K562 (cell line): ENCODE data around the gene CTNNA3. TPM values are rescaled to one million over a fixed set of nuclear protein-coding genes. Genes with fewer than 3 reads are reported as not detected.

ENCODE experiments used
- ATAC-seq: fragments of 200-7000 bp; cut with Tn5 transposase; 3 replicates; pipeline ENCODE4 v1.9.1; 2020; ENCODE audit warnings: moderate library complexity
- BruUV-seq: library from RNA; stranded (reverse); fragments of 400-500 nt; replicated peaks from 2 replicates; lab custom pipeline; 2021; lab: Mats Ljungman, UMichigan
- CTCF ChIA-PET: fragments of 300-600 bp; formaldehyde crosslinking; extraction: SDS; loops from one replicate; lab custom pipeline; 2021; ENCODE audit warnings: low intra/inter-chr PET ratio; lab: Yijun Ruan, JAX
- POLR2A ChIA-PET: fragments of 300-600, 350-650 bp; sonication (Branson Sonifier 250); formaldehyde crosslinking; extraction: SDS; loops from one replicate; lab custom pipeline; 2021; ENCODE audit warnings: antibody characterized with exemption, inconsistent platforms; lab: Yijun Ruan, JAX
- DNase-seq, 4 experiments: peaks; one replicate each; pipeline versions ENCODE4 v3.0.0 to v3.0.0-alpha.2; 2011 to 2018; ENCODE audit warnings: low spot score in 3 of 4, mixed read lengths in 3 of 4; ENCODE audit errors: extremely low read depth in 1 of 4
- FAIRE-seq: peaks from 2 replicates; lab custom pipeline; 2011; peaks lifted over from hg19 to GRCh38; lab: Jason Lieb, UNC
- H2AFZ ChIP-seq: 2 replicates; pipeline ENCODE4 v1.6.0; 2011; ENCODE audit warnings: low read depth, low read length, control low read depth, inconsistent platforms
- H3K27ac ChIP-seq: fragments of 200-600 bp; 3 replicates; pipeline ENCODE4 v1.8.0; 2011; ENCODE audit warnings: low read depth, mild to moderate bottlenecking, control low read depth, inconsistent platforms, low read length, moderate library complexity, mixed read lengths; ENCODE audit errors: extremely low read depth
- H3K27me3 ChIP-seq, 2 experiments: fragments of 300-600 bp in 1 of 2; 2 replicates in 1 of 2; 3 replicates in 1 of 2; pipeline versions ENCODE4 v1.6.0 to v1.8.0; 2011; ENCODE audit warnings: inconsistent platforms in 2 of 2, low read length in 2 of 2, mild to moderate bottlenecking in 1 of 2, mixed read lengths in 1 of 2, moderate library complexity in 1 of 2; ENCODE audit not compliant: control insufficient read depth in 2 of 2, insufficient read depth in 2 of 2
- H3K36me3 ChIP-seq: fragments of 300-600 bp; 3 replicates; pipeline ENCODE4 v1.8.0; 2011; ENCODE audit warnings: mild to moderate bottlenecking, low read length, inconsistent platforms; ENCODE audit not compliant: control insufficient read depth, insufficient read depth
- H3K4me1 ChIP-seq, 2 experiments: fragments of 200-600 bp in 1 of 2; replicated peaks in 1 of 2; 2 replicates in 1 of 2; 3 replicates in 1 of 2; pipeline versions ENCODE4 v1.5.1 to v1.8.0; 2011; ENCODE audit warnings: inconsistent platforms in 2 of 2, low read length in 2 of 2, mild to moderate bottlenecking in 1 of 2, mixed read lengths in 1 of 2, moderate library complexity in 1 of 2; ENCODE audit not compliant: control insufficient read depth in 2 of 2, insufficient read depth in 2 of 2
- H3K4me2 ChIP-seq: 2 replicates; pipeline ENCODE4 v1.6.1; 2011; ENCODE audit warnings: low read length, control low read depth, inconsistent platforms, mixed read lengths; ENCODE audit not compliant: insufficient read depth
- H3K4me3 ChIP-seq: fragments of 200-600 bp; sonication (generic), shearing (Covaris generic); 2 replicates; pipeline ENCODE4 v1.5.1; 2016; ENCODE audit warnings: control low read depth, inconsistent platforms
- H3K79me2 ChIP-seq: fragments of 200-600 bp; 3 replicates; pipeline ENCODE4 v1.8.0; 2011; ENCODE audit warnings: low read length, inconsistent platforms; ENCODE audit not compliant: control insufficient read depth, insufficient read depth
- H3K9ac ChIP-seq, 2 experiments: 2 replicates each; pipeline versions ENCODE4 v1.6.0 to v1.6.1; 2011; ENCODE audit warnings: low read depth in 2 of 2, low read length in 2 of 2, control low read depth in 1 of 2, inconsistent platforms in 1 of 2, mild to moderate bottlenecking in 1 of 2, mixed read lengths in 1 of 2; ENCODE audit not compliant: insufficient read depth in 1 of 2
- H3K9me1 ChIP-seq: one replicate; pipeline ENCODE4 v1.6.0; 2011; ENCODE audit warnings: inconsistent platforms, mild to moderate bottlenecking, low read length, moderate library complexity; ENCODE audit not compliant: control insufficient read depth, insufficient read depth
- H3K9me3 ChIP-seq: replicated peaks from 2 replicates; pipeline ENCODE4 v1.5.1; 2011; ENCODE audit warnings: low read depth, low read length, inconsistent platforms; ENCODE audit not compliant: control insufficient read depth, insufficient read depth
- H4K20me1 ChIP-seq: replicated peaks from 2 replicates; pipeline ENCODE4 v1.6.1; 2011; ENCODE audit warnings: low read length, inconsistent platforms, mixed read lengths; ENCODE audit not compliant: control insufficient read depth, insufficient read depth
- BCOR ChIP-seq: fragments of 450-650 bp; IDR thresholded peaks from 2 replicates; pipeline ENCODE4 v1.6.1; 2016
- CHCHD3 ChIP-seq: fragments of 250-450 bp; sonication (Bioruptor Pico); IDR thresholded peaks from 2 replicates; pipeline ENCODE4 v2.1.2; 2022; ENCODE audit warnings: mild to moderate bottlenecking
- CSDE1 ChIP-seq, 2 experiments: fragments of 450-650 bp; IDR thresholded peaks; 2 replicates each; pipeline ENCODE4 v1.6.1; 2016; ENCODE audit warnings: mild to moderate bottlenecking in 1 of 2
- GATAD2B ChIP-seq: fragments of 450-650 bp; IDR thresholded peaks from 2 replicates; pipeline ENCODE4 v1.6.1; 2017; ENCODE audit warnings: mild to moderate bottlenecking, borderline replicate concordance
- GTF2E2 ChIP-seq: fragments of 200-800 bp; sonication (Bioruptor generic); IDR thresholded peaks from 2 replicates; pipeline ENCODE4 v1.6.1; 2016; ENCODE audit warnings: missing genetic modification characterization, missing compliant biosample characterization
- HSF4 ChIP-seq: fragments of 250-450 bp; sonication (Bioruptor Pico); IDR thresholded peaks from 2 replicates; pipeline ENCODE4 v2.1.2; 2022; ENCODE audit warnings: mild to moderate bottlenecking, moderate library complexity, borderline replicate concordance
- IRF2 ChIP-seq: sonication (generic); formaldehyde crosslinking; IDR thresholded peaks from 2 replicates; pipeline ENCODE4 v1.8.1; 2022; ENCODE audit warnings: mild to moderate bottlenecking, missing genetic modification reagents
- KHSRP ChIP-seq: fragments of 450-650 bp; IDR thresholded peaks from 2 replicates; pipeline ENCODE4 v1.6.1; 2017
- MTA2 ChIP-seq: fragments of 450-650 bp; IDR thresholded peaks from 2 replicates; pipeline ENCODE4 v1.6.1; 2016; ENCODE audit warnings: low read depth
- NELFE ChIP-seq: IDR thresholded peaks from 2 replicates; pipeline ENCODE4 v1.6.1; 2011; ENCODE audit warnings: mild to moderate bottlenecking; ENCODE audit not compliant: insufficient read depth, insufficient read length
- TAF9B ChIP-seq: fragments of 450-650 bp; IDR thresholded peaks from 2 replicates; pipeline ENCODE4 v1.6.1; 2018; ENCODE audit warnings: mild to moderate bottlenecking; ENCODE audit not compliant: partially characterized antibody
- TCFL5 ChIP-seq: fragments of 250-450 bp; sonication (Bioruptor Pico); conservative IDR thresholded peaks from 2 replicates; pipeline ENCODE4 v1.6.1; 2021; ENCODE audit warnings: mild to moderate bottlenecking, moderate library complexity, matching md5 sums
- ZNF143 ChIP-seq: sonication (generic); formaldehyde crosslinking; IDR thresholded peaks from 2 replicates; pipeline ENCODE4 v1.9.0; 2022; ENCODE audit warnings: mild to moderate bottlenecking, missing genetic modification reagents
- ZNF280B ChIP-seq: fragments of 250-450 bp; sonication (Bioruptor Pico); IDR thresholded peaks from 2 replicates; pipeline ENCODE4 v1.5.1; 2021; ENCODE audit warnings: mild to moderate bottlenecking
- WGBS: fragments of 100-300 bp; shearing (Covaris generic); methylation state at CpG from one replicate; pipeline ENCODE4 v1.1.6; 2016; ENCODE audit warnings: low coverage, mixed read lengths; ENCODE audit not compliant: insufficient coverage; ENCODE audit errors: missing lambda C conversion rate; 5-methylcytosine and 5-hydroxymethylcytosine counted together
- in situ Hi-C: fragments of 300-500 bp; cut with MboI; formaldehyde crosslinking; loops from 4 replicates; pipeline ENCODE4 v1.15.0; 2018; ENCODE audit warnings: inconsistent platforms, mixed read lengths
- intact Hi-C: fragments of 100-400 bp; cut with micrococcal nuclease; formaldehyde crosslinking; loops from 2 replicates; pipeline ENCODE4 v1.14.2; 2022
- polyA plus RNA-seq, 8 experiments: library from polyadenylated mRNA; depleted of rRNA in 4 of 8; stranded (reverse) in 5 of 8; unstranded in 3 of 8; fragments of >200 nt; fragmentation: Nextera tagmentation in 2 of 8; fragmentation: Illumina TruSeq in 1 of 8; extraction: Ambion mirVana in 2 of 8; extraction: Trizol in 1 of 8; gene quantifications; 2 replicates each; pipeline versions ENCODE4 v1.2.1 to v1.2.3, GENCODE V29; 2011 to 2014; ENCODE audit warnings: inconsistent platforms in 1 of 8, missing spikeins in 1 of 8
- total RNA-seq, 7 experiments: library from RNA; depleted of rRNA in 6 of 7; stranded (reverse); fragments of >200 nt in 6 of 7; fragmentation: Illumina TruSeq in 2 of 7; extraction: Trizol in 2 of 7; gene quantifications; 2 replicates each; pipeline versions ENCODE4 v1.2.1 to v1.2.3, GENCODE V29; 2011 to 2021; ENCODE audit warnings: low replicate concordance in 1 of 7
- TF ChIP-seq, protein P1 (sequence below): sonication (generic); formaldehyde crosslinking; IDR thresholded peaks from 2 replicates; pipeline ENCODE4 v1.8.0; 2023; ENCODE audit warnings: missing genetic modification reagents, mild to moderate bottlenecking, borderline replicate concordance
- TF ChIP-seq, protein P2 (sequence below): IDR thresholded peaks from 2 replicates; pipeline ENCODE4 v1.6.1; 2011; ENCODE audit not compliant: insufficient read length; ENCODE audit errors: extremely low read depth

Gene CTNNA3
- total and polyA plus RNA-seq, 9 of the 15 experiments (the other 6 are each of a cell fraction or from before 2014, with no cell fraction given) = 0.04 TPM; not detected in 8

- Histone ChIP-seq H3K4me2 (no peak overlapping the region), H3K4me3 (no peak overlapping the region), H3K9me1 (no peaks in the 10 kb centered on the region), H2AFZ (no peak overlapping the region), H3K79me2 (no peaks in the 10 kb centered on the region), H3K9me3 (no peaks in the 10 kb centered on the region), H4K20me1 (no peaks in the 10 kb centered on the region), H3K4me1 (no peaks in the 10 kb centered on the region), H3K27me3 (no peaks in the 10 kb centered on the region), H3K36me3 (no peaks in the 10 kb centered on the region), H3K27ac (no peak overlapping the region), H3K9ac (no peak overlapping the region)
- WGBS = 0% methylated on average over 3 of the region's 3 CpGs
- no peak for ATAC-seq
- POLR2A ChIA-PET = no interaction called here
- in situ Hi-C loops = no loop called here
- DNase-seq = no peak
- FAIRE-seq = no peak
- CTCF ChIA-PET = no interaction called here
- TF ChIP-seq TAF9B (no peak), MTA2 (no peak), GATAD2B (no peak), HSF4 (CRISPR knock-in tag) (no peak), CSDE1 (IDR thresholded peaks at IDR 0.05) (no peak), GTF2E2 (tag) (no peak), BCOR (no peak), TCFL5 (no peak), CHCHD3 (CRISPR knock-in tag) (no peak), KHSRP (no peak), ZNF280B (CRISPR knock-in tag) (no peak), ZNF143 (no peak), NELFE (no peak), IRF2 (CRISPR knock-in tag) (no peak)
- TF ChIP-seq, protein P1, sequence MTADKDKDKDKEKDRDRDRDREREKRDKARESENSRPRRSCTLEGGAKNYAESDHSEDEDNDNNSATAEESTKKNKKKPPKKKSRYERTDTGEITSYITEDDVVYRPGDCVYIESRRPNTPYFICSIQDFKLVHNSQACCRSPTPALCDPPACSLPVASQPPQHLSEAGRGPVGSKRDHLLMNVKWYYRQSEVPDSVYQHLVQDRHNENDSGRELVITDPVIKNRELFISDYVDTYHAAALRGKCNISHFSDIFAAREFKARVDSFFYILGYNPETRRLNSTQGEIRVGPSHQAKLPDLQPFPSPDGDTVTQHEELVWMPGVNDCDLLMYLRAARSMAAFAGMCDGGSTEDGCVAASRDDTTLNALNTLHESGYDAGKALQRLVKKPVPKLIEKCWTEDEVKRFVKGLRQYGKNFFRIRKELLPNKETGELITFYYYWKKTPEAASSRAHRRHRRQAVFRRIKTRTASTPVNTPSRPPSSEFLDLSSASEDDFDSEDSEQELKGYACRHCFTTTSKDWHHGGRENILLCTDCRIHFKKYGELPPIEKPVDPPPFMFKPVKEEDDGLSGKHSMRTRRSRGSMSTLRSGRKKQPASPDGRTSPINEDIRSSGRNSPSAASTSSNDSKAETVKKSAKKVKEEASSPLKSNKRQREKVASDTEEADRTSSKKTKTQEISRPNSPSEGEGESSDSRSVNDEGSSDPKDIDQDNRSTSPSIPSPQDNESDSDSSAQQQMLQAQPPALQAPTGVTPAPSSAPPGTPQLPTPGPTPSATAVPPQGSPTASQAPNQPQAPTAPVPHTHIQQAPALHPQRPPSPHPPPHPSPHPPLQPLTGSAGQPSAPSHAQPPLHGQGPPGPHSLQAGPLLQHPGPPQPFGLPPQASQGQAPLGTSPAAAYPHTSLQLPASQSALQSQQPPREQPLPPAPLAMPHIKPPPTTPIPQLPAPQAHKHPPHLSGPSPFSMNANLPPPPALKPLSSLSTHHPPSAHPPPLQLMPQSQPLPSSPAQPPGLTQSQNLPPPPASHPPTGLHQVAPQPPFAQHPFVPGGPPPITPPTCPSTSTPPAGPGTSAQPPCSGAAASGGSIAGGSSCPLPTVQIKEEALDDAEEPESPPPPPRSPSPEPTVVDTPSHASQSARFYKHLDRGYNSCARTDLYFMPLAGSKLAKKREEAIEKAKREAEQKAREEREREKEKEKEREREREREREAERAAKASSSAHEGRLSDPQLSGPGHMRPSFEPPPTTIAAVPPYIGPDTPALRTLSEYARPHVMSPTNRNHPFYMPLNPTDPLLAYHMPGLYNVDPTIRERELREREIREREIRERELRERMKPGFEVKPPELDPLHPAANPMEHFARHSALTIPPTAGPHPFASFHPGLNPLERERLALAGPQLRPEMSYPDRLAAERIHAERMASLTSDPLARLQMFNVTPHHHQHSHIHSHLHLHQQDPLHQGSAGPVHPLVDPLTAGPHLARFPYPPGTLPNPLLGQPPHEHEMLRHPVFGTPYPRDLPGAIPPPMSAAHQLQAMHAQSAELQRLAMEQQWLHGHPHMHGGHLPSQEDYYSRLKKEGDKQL = no peak
- TF ChIP-seq, protein P2, sequence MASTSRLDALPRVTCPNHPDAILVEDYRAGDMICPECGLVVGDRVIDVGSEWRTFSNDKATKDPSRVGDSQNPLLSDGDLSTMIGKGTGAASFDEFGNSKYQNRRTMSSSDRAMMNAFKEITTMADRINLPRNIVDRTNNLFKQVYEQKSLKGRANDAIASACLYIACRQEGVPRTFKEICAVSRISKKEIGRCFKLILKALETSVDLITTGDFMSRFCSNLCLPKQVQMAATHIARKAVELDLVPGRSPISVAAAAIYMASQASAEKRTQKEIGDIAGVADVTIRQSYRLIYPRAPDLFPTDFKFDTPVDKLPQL = no peak
- intact Hi-C loops = no loop called here
- no TSS peak for BruUV-seq
These were observed 1727.1 kb downstream of the CTNNA3 start for GRCh38 chr10:65968871-65969270.
